ENCODE data around the gene ANO2.

ANO2 gene

GRCh38 chr12:5963515-5963914 lies 18.5 kb upstream of the ANO2 start:
- Histone ChIP-seq H3K27me3 (ENCODE audit: control insufficient read depth, low read length) (no peaks in the 10 kb centered on the region), H3K79me2 (ENCODE audit: control insufficient read depth, low read length) (no peaks in the 10 kb centered on the region), H3F3A (ENCODE audit: control insufficient read depth, insufficient read depth) (no peaks in the 10 kb centered on the region), H3K4me2 (ENCODE audit: low read length) (no peak overlapping the region), H3K4me3 (ENCODE audit: low read length) (no peak overlapping the region), H3K27ac (ENCODE audit: low read depth, low read length) (no peak overlapping the region), H3K36me3 (ENCODE audit: control insufficient read depth, low read length) (no peaks in the 10 kb centered on the region), H4K20me1 (ENCODE audit: control insufficient read depth, insufficient read depth, low read depth, low read length) (no peaks in the 10 kb centered on the region; the same call in 1 of the 2 replicates), H3K9me2 (replicated peaks; ENCODE audit: control insufficient read depth, low read length) (no peaks in the 10 kb centered on the region), H3K9me3 (ENCODE audit: control insufficient read depth, insufficient read depth, low read length) (no peaks in the 10 kb centered on the region), H3K4me1 (ENCODE audit: control insufficient read depth, low read length) (no peaks in the 10 kb centered on the region)
- TF ChIP-seq EZH2phosphoT487 (IDR thresholded peaks at IDR 0.05; ENCODE audit: borderline replicate concordance, low read length) = no peak
- no peak for TF ChIP-seq CTCF (IDR thresholded peaks at IDR 0.05; ENCODE audit: low read depth, low read length, poor library complexity, severe bottlenecking)

DNA sequence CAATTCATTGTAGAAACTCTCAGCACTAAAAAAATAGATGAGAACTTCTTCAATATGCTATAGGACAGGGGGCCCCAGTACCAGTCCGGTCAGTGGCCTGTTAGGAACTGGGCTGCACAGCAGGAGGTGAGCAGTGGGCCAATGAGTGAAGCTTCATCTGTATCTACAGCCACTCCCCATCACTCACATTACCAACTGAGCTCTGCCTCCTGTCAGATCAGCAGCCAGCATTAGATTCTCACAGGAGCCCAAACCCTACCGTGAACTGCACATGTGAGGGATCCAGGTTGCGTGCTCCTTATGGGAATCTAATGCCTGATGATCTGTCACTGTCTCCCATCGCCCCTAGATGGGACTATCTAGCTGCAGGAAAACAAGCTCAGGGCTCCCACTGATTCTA lies 15.7 kb upstream of the ANO2 start:
- no peaks in the 10 kb centered on the region for H3K9me2 ChIP-seq (replicated peaks; ENCODE audit: control insufficient read depth, low read length)
- no peak overlapping the region for H3K4me3 ChIP-seq (ENCODE audit: low read length)

GRCh38 chr12:5956987-5957386 lies 11.9 kb upstream of the ANO2 start:
- H3K27ac ChIP-seq (ENCODE audit: low read depth, low read length) = no peak overlapping the region

More for the DNA sequence above, 15.7 kb upstream of the ANO2 start:
- no peaks in the 10 kb centered on the region for H3K9me3 ChIP-seq (ENCODE audit: control insufficient read depth, insufficient read depth, low read length)
- no peak overlapping the region for H3K4me2 ChIP-seq (ENCODE audit: low read length)
- no peak overlapping the region for H3K27ac ChIP-seq (ENCODE audit: low read depth, low read length)
- no peaks in the 10 kb centered on the region for H3F3A ChIP-seq (ENCODE audit: control insufficient read depth, insufficient read depth)
- TF ChIP-seq CTCF (IDR thresholded peaks at IDR 0.05; ENCODE audit: low read depth, low read length, poor library complexity, severe bottlenecking) = no peak
- no peak for TF ChIP-seq EZH2phosphoT487 (IDR thresholded peaks at IDR 0.05; ENCODE audit: borderline replicate concordance, low read length)
- no peaks in the 10 kb centered on the region; the same call in 1 of the 2 replicates for H4K20me1 ChIP-seq (ENCODE audit: control insufficient read depth, insufficient read depth, low read depth, low read length)
- H3K4me1 ChIP-seq (ENCODE audit: control insufficient read depth, low read length) = no peaks in the 10 kb centered on the region
- H3K79me2 ChIP-seq (ENCODE audit: control insufficient read depth, low read length) = no peaks in the 10 kb centered on the region
- no peaks in the 10 kb centered on the region for H3K27me3 ChIP-seq (ENCODE audit: control insufficient read depth, low read length)
- H3K36me3 ChIP-seq (ENCODE audit: control insufficient read depth, low read length) = no peaks in the 10 kb centered on the region

More at GRCh38 chr12:5956987-5957386, 11.9 kb upstream of the ANO2 start:
- no peak overlapping the region for H3K4me2 ChIP-seq (ENCODE audit: low read length)
- H3K9me2 ChIP-seq (replicated peaks; ENCODE audit: control insufficient read depth, low read length) = no peaks in the 10 kb centered on the region
- H3K4me1 ChIP-seq (ENCODE audit: control insufficient read depth, low read length) = no peaks in the 10 kb centered on the region
- H3K36me3 ChIP-seq (ENCODE audit: control insufficient read depth, low read length) = no peaks in the 10 kb centered on the region
- no peaks in the 10 kb centered on the region for H3K9me3 ChIP-seq (ENCODE audit: control insufficient read depth, insufficient read depth, low read length)
- no peaks in the 10 kb centered on the region for H3K27me3 ChIP-seq (ENCODE audit: control insufficient read depth, low read length)
- H3K79me2 ChIP-seq (ENCODE audit: control insufficient read depth, low read length) = no peaks in the 10 kb centered on the region
- no peaks in the 10 kb centered on the region; the same call in 1 of the 2 replicates for H4K20me1 ChIP-seq (ENCODE audit: control insufficient read depth, insufficient read depth, low read depth, low read length)
- no peak for TF ChIP-seq CTCF (IDR thresholded peaks at IDR 0.05; ENCODE audit: low read depth, low read length, poor library complexity, severe bottlenecking)
- TF ChIP-seq EZH2phosphoT487 (IDR thresholded peaks at IDR 0.05; ENCODE audit: borderline replicate concordance, low read length) = no peak
- no peak overlapping the region for H3K4me3 ChIP-seq (ENCODE audit: low read length)
- H3F3A ChIP-seq (ENCODE audit: control insufficient read depth, insufficient read depth) = no peaks in the 10 kb centered on the region

All from DOHH2 (cell line).